Measurements from ENCODE around the gene PELI1. TPM values are rescaled to one million over a fixed set of nuclear protein-coding genes. Genes with fewer than 3 reads are reported as not detected.

The PELI1 gene
- total RNA-seq, 1 donor from 2014 or later = 53.5 TPM

Other genes starting within 250 kb of the PELI1 start
- 22.9 TPM for gene VPS54, start 125.0 kb downstream of the PELI1 start, total RNA-seq

Data from mucosa of gallbladder (tissue), 1 donor.